Stimulated activated effector memory CD8-positive, alpha-beta T cell treated with anti-CD3 and anti-CD28 coated beads, Interleukin-12 subunit alpha, Interleukin-12 subunit beta, amount 100 ng/mL, for 72 hours (primary cell): ENCODE measurements around the gene C2orf76.
"Not testable (repeated sequence)": the region's sequence is repeated elsewhere in the genome, so short reads cannot be mapped to it uniquely, and the experiment has no call there.

ENCODE experiments used
- ATAC-seq: fragments of 150-1000 bp; cut with Tn5 transposase; 2 replicates; pipeline ENCODE4 v1.10.0; 2021
- DNase-seq, 2 donors: peaks; one replicate each; pipeline ENCODE4 v3.0.0; 2021 to 2022; ENCODE audit warnings: low spot score in 2 of 2
- H3K27ac Mint-ChIP-seq: one replicate; pipeline ENCODE4 v1.8.0; 2022; ENCODE audit warnings: mild to moderate bottlenecking, mixed read lengths
- H3K36me3 Mint-ChIP-seq: one replicate; pipeline ENCODE4 v1.8.0; 2022; ENCODE audit warnings: mild to moderate bottlenecking, mixed read lengths
- H3K4me1 Mint-ChIP-seq: one replicate; pipeline ENCODE4 v1.8.0; 2022; ENCODE audit warnings: mixed read lengths
- H3K4me3 Mint-ChIP-seq: one replicate; pipeline ENCODE4 v1.8.0; 2022; ENCODE audit warnings: mild to moderate bottlenecking, mixed read lengths
- H3K9me3 Mint-ChIP-seq: one replicate; pipeline ENCODE4 v1.8.0; 2022; ENCODE audit warnings: mixed read lengths

Gene C2orf76

DNA sequence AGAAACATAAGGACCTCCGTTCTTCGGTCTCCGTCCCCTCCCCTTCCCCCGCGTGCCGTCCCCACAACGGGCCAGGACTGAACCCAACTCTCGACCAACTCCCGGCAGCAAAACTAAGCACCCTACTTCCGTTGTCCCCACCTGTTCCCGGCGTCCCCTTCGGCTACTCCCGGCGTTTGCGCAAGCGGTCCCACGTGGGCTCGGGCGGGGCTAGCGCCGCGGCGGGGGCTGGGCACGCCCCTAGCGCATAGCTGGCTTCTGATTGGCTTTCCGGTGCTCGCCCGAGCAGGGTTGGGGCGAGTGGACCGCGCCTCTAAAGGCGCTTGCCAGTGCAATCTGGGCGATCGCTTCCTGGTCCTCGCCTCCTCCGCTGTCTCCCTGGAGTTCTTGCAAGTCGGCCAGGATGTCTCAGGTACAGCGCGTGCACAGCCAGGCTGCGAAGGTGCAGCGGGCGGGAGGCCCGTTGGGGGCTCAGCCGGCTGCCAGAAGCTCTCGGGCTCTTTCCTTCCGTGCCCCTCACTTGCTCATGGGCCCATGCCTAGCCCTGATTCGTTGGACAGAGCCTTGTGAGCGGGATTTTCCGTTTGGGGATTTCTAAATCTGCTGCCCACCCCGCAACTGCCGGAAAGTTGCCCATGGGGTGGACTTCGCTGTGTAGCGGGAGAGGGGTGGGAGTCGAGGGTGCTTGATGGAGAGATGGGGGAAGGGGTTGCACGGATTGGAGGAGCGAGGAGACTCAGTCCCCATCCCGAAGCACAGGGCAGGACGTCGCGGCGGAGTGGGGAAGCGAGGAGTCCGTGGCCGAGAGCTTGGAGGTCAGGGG lies at the start of gene C2orf76, which contains the start of gene DBI:
C2orf76 (minus strand) TSS at position 186 of the 823 bp plus-strand sequence. CDS start 26,875 bp downstream, outside the sequence.
DBI (plus strand) TSS at position 329 of the 823 bp plus-strand sequence; CDS start at position 404, 75 bp downstream.
- peak within 1 kb of the TSS; percentile 100 for H3K27ac Mint-ChIP-seq
- H3K9me3 Mint-ChIP-seq: no peaks in the 10 kb centered on the region
- ATAC-seq (peak; percentile 96), DNase-seq (peak; percentile 86 to 94)
- H3K36me3 Mint-ChIP-seq: peaks cover 56% of the 10 kb centered on the region
- peak within 1 kb of the TSS; percentile 100 for H3K4me3 Mint-ChIP-seq
- peaks cover 51% of the 10 kb centered on the region for H3K4me1 Mint-ChIP-seq

DNA sequence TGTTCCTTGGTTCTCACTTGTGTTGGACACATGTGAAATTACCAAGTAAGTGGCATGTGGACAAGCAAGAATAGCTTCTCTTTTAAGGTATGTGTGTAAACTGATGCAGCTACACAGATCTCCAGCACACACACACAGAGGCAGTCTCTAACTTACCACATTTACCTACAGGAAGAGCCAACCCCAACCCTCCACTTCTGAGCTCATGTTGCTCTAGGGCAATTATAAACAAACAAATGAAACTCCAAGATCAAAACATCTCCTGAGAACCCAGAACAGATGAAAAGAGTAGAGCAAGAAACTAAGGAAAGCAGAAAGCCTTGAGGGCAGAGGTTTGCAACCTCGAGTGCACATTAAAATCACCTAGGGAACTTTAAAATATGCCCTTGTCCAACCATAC lies 49.0 kb upstream of the C2orf76 start:
- Mint-ChIP-seq H3K27ac (no peak overlapping the region), H3K4me1 (no peaks in the 10 kb centered on the region), H3K36me3 (no peaks in the 10 kb centered on the region), H3K4me3 (no peak overlapping the region), H3K9me3 (no peaks in the 10 kb centered on the region)
- no peak for DNase-seq
- ATAC-seq: no peak

DNA sequence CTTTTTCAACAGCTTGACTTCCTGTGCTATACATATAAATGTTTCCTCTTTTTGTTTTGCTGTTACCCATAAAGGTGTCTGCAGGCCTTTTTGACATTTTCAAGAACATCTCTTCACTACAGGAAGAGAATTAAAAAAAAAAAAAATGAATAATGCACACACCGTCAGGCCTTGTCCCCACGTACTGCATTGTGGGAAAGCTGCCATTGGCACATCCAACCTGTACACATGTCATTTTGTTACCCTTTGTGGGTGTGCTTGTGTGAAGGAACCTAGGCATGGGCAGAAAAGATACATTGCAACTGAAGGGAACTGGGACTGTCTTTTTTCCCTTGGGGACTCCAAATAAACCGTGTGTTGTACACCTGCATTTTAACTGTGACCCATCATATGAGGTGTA lies 48.3 kb upstream of the C2orf76 start:
- H3K4me3 Mint-ChIP-seq: no peak overlapping the region
- no peaks in the 10 kb centered on the region for H3K9me3 Mint-ChIP-seq
- H3K36me3 Mint-ChIP-seq: no peaks in the 10 kb centered on the region
- ATAC-seq: no peak
- H3K4me1 Mint-ChIP-seq: no peaks in the 10 kb centered on the region
- H3K27ac Mint-ChIP-seq: no peak overlapping the region
- DNase-seq: no peak

DNA sequence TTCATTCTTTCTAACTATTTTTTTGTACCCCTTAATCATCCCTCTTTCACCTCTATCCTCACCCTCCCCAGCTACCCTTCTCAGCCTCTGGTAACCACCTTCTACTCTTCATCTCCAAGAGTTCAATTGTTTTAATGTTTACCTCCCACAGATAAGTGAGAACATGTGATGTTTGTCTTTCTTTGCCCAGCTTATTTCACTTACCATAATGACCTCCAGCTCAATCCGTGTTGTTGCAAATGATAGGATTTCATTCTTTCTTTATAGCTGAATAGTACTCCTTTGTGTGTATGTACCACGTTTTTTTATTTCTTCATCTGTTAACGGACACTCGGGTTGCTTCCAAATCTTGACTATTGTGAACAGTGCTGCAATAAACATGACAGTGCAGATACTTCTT lies 42.9 kb upstream of the C2orf76 start:
- ATAC-seq: no peak
- H3K9me3 Mint-ChIP-seq: no peaks in the 10 kb centered on the region
- H3K27ac Mint-ChIP-seq: no peak overlapping the region
- no peaks in the 10 kb centered on the region for H3K4me1 Mint-ChIP-seq
- no peak overlapping the region for H3K4me3 Mint-ChIP-seq
- H3K36me3 Mint-ChIP-seq: no peaks in the 10 kb centered on the region
- DNase-seq: no peak

DNA sequence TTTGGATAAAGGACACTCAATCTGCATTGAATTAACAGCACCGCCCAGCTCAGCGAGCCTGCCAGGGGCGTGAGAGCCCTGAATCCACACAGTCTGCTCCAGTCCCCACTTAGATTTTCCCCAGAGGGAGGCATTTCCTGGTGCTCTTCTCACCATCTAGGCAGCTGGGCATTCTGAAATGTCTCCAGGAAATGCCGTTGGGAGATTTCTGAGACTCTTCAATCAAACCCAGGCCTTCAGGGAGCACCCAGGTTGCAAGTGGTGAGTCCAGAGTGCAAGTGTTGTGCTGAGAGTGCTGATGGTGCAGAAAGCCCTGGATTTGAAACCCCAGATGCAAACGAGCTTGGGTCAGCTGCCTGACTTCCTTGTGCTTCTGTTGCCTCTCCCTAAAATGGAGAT lies 41.6 kb upstream of the C2orf76 start:
- no peaks in the 10 kb centered on the region for H3K4me1 Mint-ChIP-seq
- no peaks in the 10 kb centered on the region for H3K36me3 Mint-ChIP-seq
- DNase-seq (no peak), ATAC-seq (no peak)
- no peak overlapping the region for H3K4me3 Mint-ChIP-seq
- H3K9me3 Mint-ChIP-seq: no peaks in the 10 kb centered on the region
- H3K27ac Mint-ChIP-seq: no peak overlapping the region

DNA sequence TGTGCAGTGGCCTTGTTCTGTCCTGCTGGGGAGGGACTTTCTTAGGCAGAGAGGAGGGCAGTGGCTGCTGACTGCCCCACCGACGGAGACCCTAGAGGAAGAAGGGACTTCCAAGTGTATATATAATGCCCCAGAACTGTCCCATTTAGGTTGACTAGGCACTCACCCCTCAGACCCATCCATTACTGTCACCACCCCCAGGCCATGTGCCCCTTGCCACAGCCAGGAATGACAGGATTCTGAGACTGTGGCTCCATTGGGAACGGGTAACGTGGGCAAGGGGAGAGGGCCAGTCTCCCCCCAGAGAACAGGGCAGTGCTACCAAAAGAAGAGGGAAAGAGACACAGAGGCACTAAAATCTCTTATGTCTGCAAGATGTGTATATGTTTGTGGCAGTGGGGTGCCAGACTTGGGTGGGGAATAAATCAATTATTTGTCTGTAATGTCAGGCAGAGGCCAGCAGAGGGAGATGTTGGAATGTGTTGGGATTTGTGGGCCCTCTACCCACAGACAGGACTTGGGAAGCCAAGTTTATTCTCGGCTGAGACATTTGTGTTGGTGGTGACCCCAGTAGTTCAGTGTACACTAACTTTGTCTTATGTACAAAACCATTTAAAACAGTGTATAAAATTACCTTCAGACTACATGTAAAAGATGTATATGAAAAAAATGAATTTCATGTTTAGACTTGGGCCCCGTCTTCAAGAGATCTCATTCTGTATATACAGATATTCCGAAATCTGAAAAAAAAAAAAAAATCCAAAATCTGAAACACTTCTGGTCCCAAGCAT lies 41.0 kb upstream of the C2orf76 start:
- ATAC-seq (no peak), DNase-seq (peak in 1 of 2 donors; percentile 57)
- Mint-ChIP-seq H3K9me3 (no peaks in the 10 kb centered on the region), H3K36me3 (no peaks in the 10 kb centered on the region), H3K27ac (no peak overlapping the region), H3K4me1 (no peaks in the 10 kb centered on the region), H3K4me3 (no peak overlapping the region)

DNA sequence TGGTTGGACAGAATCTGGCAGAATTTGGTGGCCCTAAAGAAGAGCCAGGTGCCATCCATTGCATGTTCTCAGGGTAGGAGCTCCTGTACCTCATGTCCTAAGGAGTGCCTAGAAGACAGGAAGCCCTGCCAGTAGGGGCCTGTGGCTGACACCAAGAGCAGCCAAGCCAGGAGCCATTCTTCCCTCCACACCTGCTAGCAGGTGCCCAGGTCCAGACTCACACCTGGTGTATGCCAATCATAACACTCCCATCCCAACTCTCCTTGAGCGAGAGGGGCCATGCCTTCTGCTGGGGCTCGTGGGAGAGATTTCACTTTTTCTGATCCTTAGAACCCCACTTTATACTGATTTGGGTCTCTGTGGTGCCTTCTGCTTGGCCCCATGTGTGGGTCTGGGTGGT lies 38.5 kb upstream of the C2orf76 start:
- ATAC-seq (no peak), DNase-seq (no peak)
- Mint-ChIP-seq H3K4me1 (no peaks in the 10 kb centered on the region), H3K4me3 (no peak overlapping the region), H3K9me3 (no peaks in the 10 kb centered on the region), H3K27ac (no peak overlapping the region), H3K36me3 (no peaks in the 10 kb centered on the region)

DNA sequence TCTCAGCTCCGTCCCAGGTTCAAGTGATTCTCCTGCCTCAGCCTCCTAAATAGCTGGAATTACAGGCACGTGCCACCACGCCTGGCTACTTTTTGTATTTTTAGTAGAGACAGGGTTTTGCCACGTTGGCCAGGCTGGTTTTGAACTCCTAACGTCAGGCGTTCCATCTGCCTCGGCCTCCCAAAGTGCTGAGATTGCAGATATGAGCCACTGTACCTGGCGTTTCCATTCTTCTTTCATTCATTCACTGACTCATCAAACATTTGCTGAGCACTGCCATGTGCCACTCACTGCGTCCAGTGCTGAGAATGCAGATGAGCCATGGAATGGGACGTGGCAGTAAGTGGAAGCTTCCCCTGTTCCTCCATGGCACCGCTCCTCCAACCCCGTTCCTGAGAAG lies 37.0 kb upstream of the C2orf76 start:
- H3K36me3 Mint-ChIP-seq, H3K27ac Mint-ChIP-seq, H3K9me3 Mint-ChIP-seq, H3K4me3 Mint-ChIP-seq, ATAC-seq, DNase-seq, H3K4me1 Mint-ChIP-seq: not testable (repeated sequence)

DNA sequence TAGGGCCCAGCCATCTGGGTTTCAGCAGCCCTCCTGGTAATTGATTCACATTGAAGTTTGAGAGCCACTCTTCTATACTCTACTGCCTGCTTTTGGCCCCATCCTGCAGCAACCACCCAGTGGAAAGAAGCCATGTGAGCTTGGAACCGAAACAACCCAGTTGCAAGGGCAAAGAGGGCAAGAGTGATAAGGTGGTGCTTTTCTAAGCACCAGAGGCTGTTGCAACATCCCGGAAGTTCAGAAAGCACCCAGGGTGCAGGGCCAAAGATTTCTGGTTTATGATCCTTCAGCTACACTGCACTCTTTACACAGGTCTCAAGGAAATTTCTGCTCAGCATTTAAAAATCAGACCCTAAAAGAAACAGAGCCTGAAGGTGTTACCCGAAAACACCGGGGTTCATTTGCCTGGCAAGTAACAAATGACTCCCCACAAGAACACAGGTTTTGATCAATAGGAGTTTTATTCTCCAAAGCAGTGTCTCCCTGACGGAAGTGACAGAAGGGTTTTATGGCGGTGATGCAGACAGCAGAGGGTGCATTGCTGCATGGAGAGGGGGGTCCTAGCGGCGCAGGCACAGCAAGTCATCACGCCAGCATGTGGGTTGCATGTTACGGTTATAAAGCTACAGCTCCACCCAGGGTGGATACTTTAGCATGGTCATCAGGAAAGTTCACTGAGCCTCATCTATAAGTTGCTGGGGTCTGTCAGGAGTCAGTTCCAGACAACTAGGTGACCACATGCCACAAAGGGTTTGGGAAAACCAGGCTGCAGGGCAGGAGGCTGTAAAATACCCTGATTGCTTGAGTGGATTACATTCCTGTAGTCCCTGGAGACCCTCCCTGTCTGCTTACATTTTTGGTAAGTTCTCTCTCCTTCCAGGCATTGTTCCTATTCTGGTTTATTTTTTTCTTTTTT lies 36.3 kb upstream of the C2orf76 start:
- DNase-seq (no peak), ATAC-seq (no peak)
- Mint-ChIP-seq H3K9me3 (no peaks in the 10 kb centered on the region), H3K27ac (no peak overlapping the region), H3K4me3 (no peak overlapping the region), H3K36me3 (no peaks in the 10 kb centered on the region), H3K4me1 (peaks cover 6% of the 10 kb centered on the region)

DNA sequence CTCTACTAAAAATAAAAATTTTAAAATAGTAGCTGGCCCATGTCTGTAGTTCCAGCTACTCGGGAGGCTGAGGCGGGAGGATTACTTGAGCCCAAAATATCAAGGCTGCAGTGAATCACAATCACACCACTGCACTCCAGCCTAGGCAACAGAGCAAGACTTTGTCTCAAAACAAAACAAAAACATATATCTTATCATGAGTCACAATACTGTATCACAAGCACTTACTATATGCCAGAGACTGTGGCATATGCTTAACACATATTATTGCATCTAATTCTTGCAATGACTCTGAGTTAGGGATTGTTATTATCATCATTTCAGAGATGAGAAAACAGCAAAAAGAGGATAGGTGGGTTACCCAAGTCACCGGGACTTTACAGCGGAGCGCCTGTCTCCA lies 35.5 kb upstream of the C2orf76 start:
- no peak overlapping the region for H3K27ac Mint-ChIP-seq
- no peaks in the 10 kb centered on the region for H3K9me3 Mint-ChIP-seq
- DNase-seq (no peak), ATAC-seq (peak; percentile 36)
- H3K4me3 Mint-ChIP-seq: no peak overlapping the region
- no peaks in the 10 kb centered on the region for H3K36me3 Mint-ChIP-seq
- peaks cover 6% of the 10 kb centered on the region for H3K4me1 Mint-ChIP-seq

DNA sequence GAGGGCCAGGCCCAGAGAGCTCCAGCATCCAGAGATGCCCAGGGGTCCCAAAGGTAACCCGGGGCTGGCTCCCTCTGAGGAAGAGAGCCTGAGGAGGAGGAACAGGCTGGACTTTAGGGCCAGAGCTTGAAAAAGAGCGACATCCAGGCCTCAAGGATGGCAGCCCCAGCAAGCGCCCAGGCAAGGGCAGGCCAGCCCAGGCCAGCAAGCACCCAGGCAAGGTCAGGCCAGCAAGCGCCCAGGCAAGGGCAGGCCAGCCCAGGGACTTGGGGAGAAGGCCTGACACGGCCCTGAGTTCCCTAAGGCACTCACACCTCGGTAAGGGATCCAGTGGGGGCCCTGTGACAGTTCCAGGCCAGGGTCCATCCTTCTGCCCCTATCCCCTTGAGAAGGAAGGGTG lies 30.6 kb upstream of the C2orf76 start:
- no peaks in the 10 kb centered on the region for H3K36me3 Mint-ChIP-seq
- peaks cover 6% of the 10 kb centered on the region for H3K4me1 Mint-ChIP-seq
- H3K27ac Mint-ChIP-seq: no peak overlapping the region
- no peak for DNase-seq
- ATAC-seq: peak; percentile 47
- H3K4me3 Mint-ChIP-seq: no peak overlapping the region
- no peaks in the 10 kb centered on the region for H3K9me3 Mint-ChIP-seq

DNA sequence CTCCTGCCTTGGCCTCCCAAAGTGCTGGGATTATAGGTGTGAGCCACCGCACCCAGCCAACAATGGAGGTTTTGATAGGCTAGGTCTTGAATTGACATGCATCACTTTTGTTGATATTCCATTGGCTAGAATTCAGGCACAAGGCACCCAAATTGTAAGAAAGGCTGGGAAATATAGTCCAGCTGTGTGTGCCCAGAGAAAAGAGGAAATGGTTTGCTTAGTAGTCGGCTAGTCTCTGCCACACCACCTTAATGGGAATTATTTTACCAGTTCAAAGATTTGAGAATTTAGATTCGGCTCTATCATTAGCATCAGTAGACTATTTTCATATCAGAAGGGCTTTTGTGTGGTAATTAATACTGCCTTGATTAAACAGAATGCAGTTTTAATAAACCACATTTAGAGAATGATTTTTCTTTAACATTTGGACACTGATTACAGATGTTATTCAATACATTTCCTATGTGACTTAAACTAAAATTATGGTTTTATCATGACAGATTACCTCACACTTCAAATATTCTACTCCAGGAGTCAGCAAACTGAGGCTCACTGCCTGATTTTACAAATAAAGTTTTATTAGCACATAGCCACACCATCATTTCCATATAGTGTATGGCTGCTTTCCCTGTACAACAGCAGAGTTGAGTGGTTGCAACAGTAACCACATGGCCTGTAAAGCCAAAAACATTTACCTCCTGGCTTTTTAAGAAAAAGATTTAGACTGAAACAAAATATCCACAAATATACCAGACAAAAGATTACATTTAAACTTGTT lies 27.5 kb upstream of the C2orf76 start:
- ATAC-seq (no peak), DNase-seq (no peak)
- Mint-ChIP-seq H3K9me3 (no peaks in the 10 kb centered on the region), H3K27ac (no peak overlapping the region), H3K36me3 (no peaks in the 10 kb centered on the region), H3K4me3 (no peak overlapping the region), H3K4me1 (peaks cover 11% of the 10 kb centered on the region)

DNA sequence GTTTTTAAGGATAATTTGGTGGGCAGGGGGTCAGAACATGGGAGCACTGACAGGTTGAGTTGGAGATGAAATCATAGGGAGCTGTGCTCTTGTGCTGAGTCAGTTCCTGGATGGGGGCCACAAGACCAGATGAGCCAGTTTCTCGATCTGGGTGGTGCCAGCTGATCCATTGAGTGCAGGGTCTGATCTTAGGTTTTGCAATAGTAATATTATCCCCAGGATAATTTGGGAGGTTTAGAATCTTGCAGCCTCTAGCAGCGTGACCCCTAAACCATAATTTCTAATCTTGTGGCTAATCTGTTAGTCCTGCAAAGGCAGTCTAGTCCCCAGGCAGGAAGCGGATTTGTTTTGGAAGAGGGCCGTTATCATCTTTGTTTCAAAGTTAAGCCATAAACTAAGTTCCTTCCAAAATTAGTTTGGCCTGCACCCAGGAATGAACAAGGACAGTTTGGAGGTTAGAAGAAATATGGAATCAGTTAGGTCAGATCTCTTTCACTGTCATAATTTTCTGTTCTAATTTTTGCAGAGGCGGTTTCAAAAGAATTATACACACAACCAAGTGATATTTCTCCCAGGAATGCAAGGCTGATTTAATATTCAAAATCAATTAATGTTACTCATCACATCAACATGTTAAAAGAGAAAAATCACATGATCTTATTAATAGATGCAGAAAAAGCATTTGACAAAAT lies 23.1 kb upstream of the C2orf76 start:
- Mint-ChIP-seq H3K4me3 (no peak overlapping the region), H3K27ac (no peak overlapping the region), H3K9me3 (no peaks in the 10 kb centered on the region), H3K36me3 (no peaks in the 10 kb centered on the region), H3K4me1 (peaks cover 14% of the 10 kb centered on the region)
- no peak for ATAC-seq
- DNase-seq: no peak
